Immature natural killer cell (primary cell): ENCODE data around the gene IRF2. TPM values are rescaled to one million over a fixed set of nuclear protein-coding genes. Genes with fewer than 3 reads are reported as not detected.
A peak's percentile ranks its signal among the peaks of the same experiment; 100 is the strongest.

ENCODE experiments used
- DNase-seq, 3 donors: peaks; one replicate each; pipeline ENCODE4 v3.0.0; 2022; ENCODE audit warnings: mixed read lengths in 1 of 3
- H3K27ac Mint-ChIP-seq, 6 donors: one replicate each; pipeline ENCODE4 v1.8.0; 2020; ENCODE audit warnings: mixed read lengths in 6 of 6, mild to moderate bottlenecking in 5 of 6, inconsistent platforms in 4 of 6, moderate library complexity in 3 of 6
- H3K27me3 Mint-ChIP-seq, 3 donors: one replicate each; pipeline ENCODE4 v1.8.0; 2020 to 2021; ENCODE audit warnings: low read depth in 3 of 3, mild to moderate bottlenecking in 3 of 3, mixed read lengths in 3 of 3, moderate library complexity in 3 of 3, inconsistent platforms in 1 of 3
- H3K36me3 Mint-ChIP-seq, 3 donors: one replicate each; pipeline ENCODE4 v1.8.0; 2020; ENCODE audit warnings: mixed read lengths in 3 of 3, inconsistent platforms in 2 of 3, mild to moderate bottlenecking in 2 of 3
- H3K4me1 Mint-ChIP-seq, 2 donors: one replicate each; pipeline ENCODE4 v1.8.0; 2020; ENCODE audit warnings: inconsistent platforms in 2 of 2, mild to moderate bottlenecking in 2 of 2, mixed read lengths in 2 of 2, moderate library complexity in 1 of 2
- H3K4me3 Mint-ChIP-seq, 5 donors: one replicate each; pipeline ENCODE4 v1.8.0; 2020; ENCODE audit warnings: mild to moderate bottlenecking in 5 of 5, mixed read lengths in 5 of 5, inconsistent platforms in 3 of 5, moderate library complexity in 3 of 5
- H3K9me3 Mint-ChIP-seq, 6 donors: one replicate each; pipeline ENCODE4 v1.8.0; 2020; ENCODE audit warnings: mild to moderate bottlenecking in 6 of 6, mixed read lengths in 6 of 6, inconsistent platforms in 4 of 6, moderate library complexity in 3 of 6
- polyA plus RNA-seq, 3 donors: library from polyadenylated mRNA; unstranded; fragments of 300-500 nt; fragmentation: Illumina TruSeq; gene quantifications; one replicate each; pipeline ENCODE4 v1.2.3, GENCODE V29; 2021

Gene IRF2
- polyA plus RNA-seq, 3 donors from 2014 or later, result 68.5 to 103 (median 76.9) TPM

DNA sequence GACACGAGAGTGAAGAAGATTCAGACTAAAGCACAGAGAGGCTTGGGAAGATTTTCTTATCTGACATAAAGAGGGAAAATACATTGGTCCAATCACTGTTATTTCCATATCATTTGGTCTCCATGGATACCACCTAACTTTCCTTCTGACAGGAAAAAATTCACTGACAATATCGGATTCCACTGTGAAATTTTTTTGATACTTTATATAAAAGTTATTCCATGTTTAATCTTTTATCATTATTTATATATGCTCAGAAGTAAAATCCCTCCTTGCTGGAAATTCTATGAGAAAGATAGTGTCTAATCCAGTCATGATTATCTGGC, 3.6 kb downstream of the IRF2 start:
- Mint-ChIP-seq H3K27ac (peak overlapping the region in 4 of 6 donors; percentile 35 to 97 (median 76)), H3K27me3 (peaks cover 8 to 27% (median 15%) of the 10 kb centered on the region in 3 donors), H3K9me3 (no peaks in the 10 kb centered on the region), H3K4me1 (peaks cover 64 to 76% of the 10 kb centered on the region in 2 donors), H3K4me3 (no peak overlapping the region), H3K36me3 (no peaks in the 10 kb centered on the region)
- DNase-seq, result no peak

DNA sequence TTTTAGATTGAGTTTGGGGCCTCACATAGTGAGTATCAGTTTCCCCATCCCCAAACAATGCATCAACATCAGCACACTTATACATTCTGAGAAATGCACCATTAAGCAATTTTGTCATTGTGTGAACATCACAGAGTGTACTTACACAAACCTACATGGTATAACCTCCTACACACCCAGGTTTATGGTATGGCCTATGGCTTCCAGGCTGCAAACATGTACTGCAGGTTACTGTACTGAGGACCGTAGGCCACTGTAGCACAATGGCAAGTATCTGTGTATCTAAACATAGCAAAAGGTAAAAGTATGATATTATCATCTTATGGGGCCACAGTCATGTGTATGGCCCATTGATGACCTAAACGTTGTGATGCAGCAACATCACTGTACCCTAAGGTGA, 7.7 kb downstream of the IRF2 start:
- H3K4me1 Mint-ChIP-seq, result peaks cover 70 to 95% of the 10 kb centered on the region in 2 donors
- peak overlapping the region in 2 of 6 donors; percentile 18 to 25 for H3K27ac Mint-ChIP-seq
- DNase-seq, result no peak
- H3K36me3 Mint-ChIP-seq, result no peaks in the 10 kb centered on the region
- H3K4me3 Mint-ChIP-seq, result no peak overlapping the region
- H3K9me3 Mint-ChIP-seq, result no peaks in the 10 kb centered on the region
- peaks cover 0 to 1% (median 0%) of the 10 kb centered on the region in 3 donors for H3K27me3 Mint-ChIP-seq

DNA sequence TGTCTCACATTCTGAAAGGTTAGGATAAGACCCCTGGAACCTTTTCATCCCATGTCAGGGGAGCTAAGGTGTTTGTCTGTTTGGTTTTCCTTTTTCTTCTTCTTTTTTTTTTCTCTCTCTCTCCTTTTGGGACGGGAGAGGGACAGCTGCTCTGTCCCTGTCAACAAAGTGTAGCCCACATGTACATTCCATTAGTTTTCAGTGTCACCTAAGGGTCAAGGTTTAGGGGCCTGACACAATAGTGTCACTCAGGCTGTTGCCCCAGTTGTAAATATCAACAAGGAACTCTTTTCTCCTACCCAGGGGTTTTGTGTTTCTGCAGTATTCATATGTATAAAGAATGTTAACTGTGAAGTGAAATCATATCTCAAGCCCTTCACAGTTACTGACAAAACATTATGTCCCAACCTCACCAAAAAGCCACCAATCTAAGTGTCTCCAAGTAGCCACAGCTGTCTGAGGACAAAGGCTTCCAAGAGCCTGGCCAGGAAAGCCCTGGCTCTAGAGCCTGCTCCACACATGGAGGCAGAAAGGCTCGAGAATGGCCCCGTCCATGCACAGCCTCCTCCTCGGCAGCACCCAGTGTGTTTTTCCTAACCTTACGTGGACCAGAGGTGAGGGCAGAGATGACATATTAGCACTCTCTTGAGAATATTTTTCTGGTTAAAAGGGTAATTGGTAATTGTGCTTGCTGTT, 9.4 kb downstream of the IRF2 start:
- Mint-ChIP-seq H3K36me3 (no peaks in the 10 kb centered on the region), H3K9me3 (no peaks in the 10 kb centered on the region), H3K4me3 (no peak overlapping the region), H3K27me3 (peaks cover 0 to 4% (median 0%) of the 10 kb centered on the region in 3 donors), H3K27ac (peak overlapping the region in 4 of 6 donors; percentile 34 to 81 (median 62)), H3K4me1 (peaks cover 76 to 95% of the 10 kb centered on the region in 2 donors)
- no peak for DNase-seq

DNA sequence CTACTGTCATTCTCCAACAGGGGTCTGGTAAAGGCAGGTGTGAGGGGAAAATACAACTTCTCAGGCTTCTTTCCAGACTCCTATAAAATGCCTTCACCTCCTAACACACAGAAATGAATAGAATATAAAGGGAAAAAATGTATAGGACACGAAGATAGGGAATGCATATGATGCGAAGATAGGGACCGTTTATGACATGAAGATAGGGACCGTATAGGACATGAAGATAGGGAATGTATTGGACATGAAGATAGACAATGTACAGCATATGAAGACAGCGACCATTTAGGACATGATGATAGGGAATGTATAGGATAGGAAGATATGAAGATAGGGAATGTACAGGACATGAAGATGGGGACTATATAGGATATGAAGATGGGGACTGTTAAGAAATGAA, 10.5 kb downstream of the IRF2 start:
- Mint-ChIP-seq H3K27ac (peak overlapping the region in 2 of 6 donors; percentile 1 to 3), H3K4me1 (peaks cover 77 to 95% of the 10 kb centered on the region in 2 donors), H3K36me3 (no peaks in the 10 kb centered on the region), H3K27me3 (peaks cover 0 to 4% (median 0%) of the 10 kb centered on the region in 3 donors), H3K9me3 (no peaks in the 10 kb centered on the region), H3K4me3 (no peak overlapping the region)
- no peak for DNase-seq

DNA sequence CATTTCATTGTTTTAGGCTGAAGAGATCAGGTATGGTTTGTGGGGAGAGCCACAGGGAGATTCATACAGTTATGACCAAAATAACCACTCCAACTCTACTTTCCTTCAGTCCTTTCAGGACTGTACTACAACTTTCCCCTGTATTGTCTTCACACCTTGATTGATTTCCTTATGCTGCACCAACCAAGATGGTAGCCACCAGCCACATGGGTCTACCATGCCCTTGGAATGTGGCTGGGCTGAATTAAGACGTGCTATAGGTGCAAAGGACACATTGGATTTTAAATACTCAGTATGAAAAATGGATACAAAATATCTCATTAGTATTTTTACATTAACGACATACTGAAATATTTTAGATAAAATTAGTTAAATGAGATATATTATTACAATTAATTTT, 11.2 kb downstream of the IRF2 start:
- Mint-ChIP-seq H3K36me3 (no peaks in the 10 kb centered on the region), H3K4me3 (no peak overlapping the region), H3K4me1 (peaks cover 77 to 95% of the 10 kb centered on the region in 2 donors), H3K27ac (peak overlapping the region in 1 of 6 donors; percentile 71), H3K27me3 (peaks cover 0 to 4% (median 0%) of the 10 kb centered on the region in 3 donors), H3K9me3 (no peaks in the 10 kb centered on the region)
- DNase-seq, result no peak

DNA sequence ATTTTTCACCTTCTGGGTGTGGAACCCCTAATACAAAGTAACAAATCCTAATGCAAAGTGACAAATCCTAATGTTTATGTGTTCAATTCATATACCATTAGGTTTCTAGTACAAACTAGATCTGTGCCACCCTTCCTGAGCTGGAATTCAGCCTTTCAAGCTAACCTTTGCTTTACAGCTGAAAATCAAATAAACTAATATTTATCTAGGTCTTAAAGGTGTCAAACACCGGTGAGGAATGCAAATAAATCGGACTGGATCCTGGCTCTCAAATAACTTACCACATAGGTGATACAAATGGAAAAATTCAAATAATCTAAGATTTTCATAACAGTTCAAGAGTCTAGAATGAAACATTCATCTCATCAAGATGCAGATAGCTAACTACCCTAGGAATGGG, 11.6 kb downstream of the IRF2 start:
- H3K9me3 Mint-ChIP-seq, result no peaks in the 10 kb centered on the region
- DNase-seq, result no peak
- no peaks in the 10 kb centered on the region for H3K36me3 Mint-ChIP-seq
- peak overlapping the region in 4 of 6 donors; percentile 8 to 71 (median 58) for H3K27ac Mint-ChIP-seq
- peaks cover 0 to 4% (median 2%) of the 10 kb centered on the region in 3 donors for H3K27me3 Mint-ChIP-seq
- H3K4me3 Mint-ChIP-seq, result no peak overlapping the region
- H3K4me1 Mint-ChIP-seq, result peaks cover 77 to 95% of the 10 kb centered on the region in 2 donors

DNA sequence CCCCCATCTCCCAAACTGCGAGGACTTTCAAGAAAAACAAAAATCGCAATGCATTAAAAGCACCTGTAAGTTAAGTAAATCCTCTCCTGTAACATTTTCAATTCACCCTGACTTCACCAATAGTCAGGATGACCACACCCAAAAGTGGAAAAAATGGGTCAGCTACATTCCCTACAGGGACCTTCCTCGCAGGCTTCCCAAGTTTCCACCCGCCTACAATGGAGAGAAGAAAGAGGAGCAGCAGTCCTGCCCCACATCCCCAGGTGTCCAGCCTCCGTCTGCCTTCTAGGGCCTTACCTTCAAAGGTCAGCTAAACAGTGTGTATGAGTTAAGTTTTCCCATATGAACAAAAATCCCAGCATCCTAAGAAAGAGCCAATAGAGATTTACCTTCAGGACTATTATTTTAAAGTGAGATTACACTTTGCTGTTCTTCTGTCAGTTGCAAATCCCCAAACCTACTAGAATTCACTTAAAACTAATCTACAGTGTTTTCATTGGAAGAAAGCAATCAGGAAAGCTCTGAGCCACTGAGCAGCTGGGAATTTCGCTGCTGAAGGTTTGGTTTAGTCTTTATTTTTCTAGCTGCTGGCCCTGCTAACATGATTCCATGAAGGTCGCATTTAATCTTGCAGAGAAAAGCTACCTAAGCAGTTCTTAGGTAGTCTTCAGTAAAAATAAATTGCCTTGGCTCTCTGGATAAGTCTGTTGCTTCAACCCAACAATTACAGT, 12.5 kb downstream of the IRF2 start:
- H3K4me3 Mint-ChIP-seq, result peak overlapping the region in 2 of 5 donors; percentile 20 to 32
- DNase-seq, result no peak
- H3K27ac Mint-ChIP-seq, result peak overlapping the region in 5 of 6 donors; percentile 30 to 68 (median 62)
- H3K4me1 Mint-ChIP-seq, result peaks cover 77 to 95% of the 10 kb centered on the region in 2 donors
- H3K36me3 Mint-ChIP-seq, result peaks cover 0 to 3% (median 0%) of the 10 kb centered on the region in 3 donors
- peaks cover 0 to 4% (median 2%) of the 10 kb centered on the region in 3 donors for H3K27me3 Mint-ChIP-seq
- no peaks in the 10 kb centered on the region for H3K9me3 Mint-ChIP-seq

DNA sequence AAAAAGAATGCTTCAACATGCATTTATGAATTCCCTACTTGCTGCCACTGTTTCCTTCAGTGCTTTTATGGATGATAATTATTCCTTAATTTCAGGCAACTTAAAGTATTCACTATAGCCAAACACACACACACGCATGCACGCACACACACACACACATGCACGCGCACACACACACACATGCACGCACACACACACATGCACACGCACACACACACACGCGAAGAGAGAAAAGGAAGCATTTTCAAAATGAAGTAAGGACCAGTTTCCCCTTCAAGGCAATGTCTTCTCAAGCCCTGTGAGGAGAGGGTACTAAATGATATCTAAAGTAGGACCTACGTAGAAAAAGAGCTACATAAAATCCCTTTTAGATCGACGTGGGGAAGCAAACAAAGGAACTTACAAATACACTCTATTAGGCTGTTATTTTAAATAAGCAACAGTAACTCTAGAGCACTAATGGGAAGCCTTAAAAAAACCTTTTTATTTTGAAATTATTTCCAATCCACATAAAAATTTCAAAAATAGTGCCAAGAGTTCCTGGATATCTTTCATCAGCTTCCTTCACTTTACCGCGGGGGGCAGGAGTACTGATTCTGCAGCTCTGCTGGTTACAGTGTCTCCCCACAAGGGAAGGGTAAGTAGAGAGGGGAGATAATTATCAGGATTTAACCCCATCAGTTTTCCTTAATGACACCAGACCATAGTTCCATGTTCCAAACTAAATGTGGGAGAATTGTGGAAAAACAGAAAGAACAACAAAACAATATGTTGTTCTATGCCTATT, 13.7 kb downstream of the IRF2 start:
- Mint-ChIP-seq H3K36me3 (peaks cover 0 to 4% (median 3%) of the 10 kb centered on the region in 3 donors), H3K4me1 (peaks cover 80 to 95% of the 10 kb centered on the region in 2 donors), H3K27me3 (peaks cover 0 to 2% (median 2%) of the 10 kb centered on the region in 3 donors), H3K9me3 (no peaks in the 10 kb centered on the region), H3K27ac (peak overlapping the region; percentile 10 to 83 (median 78)), H3K4me3 (peak overlapping the region; percentile 8 to 74 (median 36))
- DNase-seq, result no peak

DNA sequence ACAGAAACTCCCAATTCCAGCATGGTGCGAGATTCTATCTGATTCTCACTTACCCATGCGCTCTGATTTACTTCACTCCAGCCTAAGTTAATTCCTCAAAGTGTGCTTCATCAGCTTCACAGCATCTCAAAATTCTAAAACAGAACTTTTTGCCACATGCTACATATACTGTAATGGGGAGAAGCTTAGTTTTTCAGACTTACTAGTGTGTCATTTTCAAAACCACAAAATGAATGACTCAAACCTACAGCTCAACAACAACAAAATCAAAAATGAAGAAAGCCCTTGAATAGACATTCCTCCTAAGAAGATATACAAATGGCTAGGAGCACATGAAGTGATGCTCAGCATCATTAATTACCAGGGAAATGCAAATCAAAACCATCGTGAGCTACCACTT, 14.9 kb downstream of the IRF2 start:
- peak overlapping the region in 5 of 6 donors; percentile 43 to 80 (median 73) for H3K27ac Mint-ChIP-seq
- no peak for DNase-seq
- H3K4me3 Mint-ChIP-seq, result peak overlapping the region in 2 of 5 donors; percentile 10 to 59
- peaks cover 0 to 4% (median 3%) of the 10 kb centered on the region in 3 donors for H3K36me3 Mint-ChIP-seq
- no peaks in the 10 kb centered on the region for H3K9me3 Mint-ChIP-seq
- H3K27me3 Mint-ChIP-seq, result peaks cover 0 to 5% (median 2%) of the 10 kb centered on the region in 3 donors
- H3K4me1 Mint-ChIP-seq, result peaks cover 84 to 95% of the 10 kb centered on the region in 2 donors

DNA sequence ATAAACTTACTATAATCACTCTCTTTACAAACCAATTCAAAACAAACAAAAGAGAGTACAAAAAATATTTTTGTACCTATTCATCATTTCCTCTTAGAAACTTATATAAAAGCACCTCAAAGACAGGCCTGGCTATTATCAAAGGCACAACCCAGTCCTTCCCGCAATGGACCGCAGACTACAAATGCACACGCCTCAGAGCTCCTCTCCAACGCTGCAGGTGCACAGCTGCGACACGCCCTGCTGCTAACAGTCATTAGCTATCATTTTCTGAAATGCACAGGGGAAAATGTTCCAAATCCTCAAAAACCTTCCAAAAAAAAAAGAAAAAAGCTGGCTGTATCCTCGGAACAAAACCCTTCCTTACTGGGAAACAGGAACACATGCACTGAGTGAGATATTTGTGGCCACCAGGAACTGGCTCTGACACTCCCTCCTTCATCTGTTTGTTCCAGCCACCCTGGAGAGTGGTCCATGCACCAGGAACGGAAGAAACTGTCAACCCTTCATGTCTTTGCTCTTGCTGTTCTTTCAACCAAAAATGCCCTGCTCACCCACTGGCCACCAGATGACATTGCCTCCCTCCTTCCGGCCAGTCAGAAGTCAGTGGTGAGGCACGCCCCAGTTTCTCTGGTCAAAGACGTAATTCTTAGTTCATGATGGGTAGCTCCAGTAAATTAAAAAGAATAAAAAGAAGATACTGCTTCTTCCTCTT, 16.7 kb downstream of the IRF2 start:
- Mint-ChIP-seq H3K36me3 (peaks cover 0 to 4% (median 3%) of the 10 kb centered on the region in 3 donors), H3K4me3 (peak overlapping the region in 4 of 5 donors; percentile 12 to 37 (median 24)), H3K27ac (peak overlapping the region; percentile 3 to 80 (median 59)), H3K27me3 (peaks cover 0 to 5% (median 2%) of the 10 kb centered on the region in 3 donors), H3K9me3 (no peaks in the 10 kb centered on the region), H3K4me1 (peaks cover 85 to 99% of the 10 kb centered on the region in 2 donors)
- peak in 1 of 3 donors; percentile 20 for DNase-seq

DNA sequence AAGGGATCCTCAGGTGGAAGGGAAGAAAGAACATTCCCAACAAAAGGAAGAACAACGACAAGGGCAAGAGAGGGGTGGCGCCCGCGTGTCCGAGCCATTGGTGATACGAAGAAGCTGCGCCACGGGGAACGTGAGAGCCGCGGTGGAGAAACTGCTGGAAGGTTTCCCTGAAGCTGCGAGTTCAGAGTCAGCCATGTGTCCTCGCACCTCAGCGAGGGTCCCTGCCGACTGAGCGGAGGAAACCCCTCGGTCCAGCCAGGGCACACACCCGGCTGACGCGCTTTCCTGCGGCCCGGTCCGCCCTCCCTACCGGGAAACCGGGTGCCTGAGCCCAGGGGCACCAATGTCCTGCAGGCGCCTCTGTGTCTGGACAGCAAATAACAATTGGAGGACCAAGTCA, 18.0 kb downstream of the IRF2 start:
- no peak overlapping the region for H3K4me3 Mint-ChIP-seq
- peak overlapping the region in 1 of 6 donors; percentile 46 for H3K27ac Mint-ChIP-seq
- H3K27me3 Mint-ChIP-seq, result peaks cover 0 to 5% (median 2%) of the 10 kb centered on the region in 3 donors
- H3K4me1 Mint-ChIP-seq, result peaks cover 85 to 98% of the 10 kb centered on the region in 2 donors
- no peak for DNase-seq
- peaks cover 0 to 4% (median 3%) of the 10 kb centered on the region in 3 donors for H3K36me3 Mint-ChIP-seq
- no peaks in the 10 kb centered on the region for H3K9me3 Mint-ChIP-seq

DNA sequence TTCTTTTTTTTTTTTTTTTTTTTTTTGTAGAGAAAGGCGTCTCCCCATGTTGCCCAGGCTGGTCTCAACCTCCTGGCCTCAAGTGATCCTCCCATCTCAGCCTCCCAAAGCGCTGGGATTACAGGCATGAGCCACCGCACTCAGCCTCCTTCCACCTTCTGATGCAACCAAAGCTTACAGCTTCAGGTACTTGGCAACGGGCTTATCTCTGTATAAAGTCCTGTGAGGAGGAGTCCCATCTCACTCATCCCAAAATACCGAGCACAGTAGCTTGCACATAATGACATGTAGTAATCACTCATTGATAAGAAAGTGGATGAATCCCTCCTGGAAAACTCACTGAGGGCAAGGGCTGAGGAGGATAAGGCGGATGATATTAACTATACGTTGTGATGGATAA, 19.1 kb downstream of the IRF2 start:
- H3K9me3 Mint-ChIP-seq, result no peaks in the 10 kb centered on the region
- H3K36me3 Mint-ChIP-seq, result peaks cover 0 to 4% (median 3%) of the 10 kb centered on the region in 3 donors
- peak overlapping the region in 3 of 6 donors; percentile 45 to 89 (median 74) for H3K27ac Mint-ChIP-seq
- no peak for DNase-seq
- H3K27me3 Mint-ChIP-seq, result peaks cover 0 to 2% (median 2%) of the 10 kb centered on the region in 3 donors
- peaks cover 79 to 96% of the 10 kb centered on the region in 2 donors for H3K4me1 Mint-ChIP-seq
- no peak overlapping the region for H3K4me3 Mint-ChIP-seq
